ENCODE results near the gene PTMA.

GRCh38 chr2:231715499-231715837 lies 7.1 kb downstream of the PTMA start:
- TF ChIP-seq POLR2A (IDR thresholded peaks at IDR 0.05) (no peak), CTCF (IDR thresholded peaks at IDR 0.05) (peak in 4 of 5 experiments; percentile 15 to 34 (median 28))

Measured in transverse colon (tissue), 3 donors.